Activated CD4-positive, CD25-positive, alpha-beta regulatory T cell treated with anti-CD3 and anti-CD28 coated beads, Interleukin-2, amount 50 U/mL, for 24 hours (primary cell): ENCODE data around the gene NPLOC4.

Experiments used
- ATAC-seq, 2 donors: fragments of 150-1000 bp; cut with Tn5 transposase; one replicate each; pipeline ENCODE4 v1.10.0; 2021; ENCODE audit warnings: mild to moderate bottlenecking in 1 of 2, moderate library complexity in 1 of 2

NPLOC4 gene

DNA sequence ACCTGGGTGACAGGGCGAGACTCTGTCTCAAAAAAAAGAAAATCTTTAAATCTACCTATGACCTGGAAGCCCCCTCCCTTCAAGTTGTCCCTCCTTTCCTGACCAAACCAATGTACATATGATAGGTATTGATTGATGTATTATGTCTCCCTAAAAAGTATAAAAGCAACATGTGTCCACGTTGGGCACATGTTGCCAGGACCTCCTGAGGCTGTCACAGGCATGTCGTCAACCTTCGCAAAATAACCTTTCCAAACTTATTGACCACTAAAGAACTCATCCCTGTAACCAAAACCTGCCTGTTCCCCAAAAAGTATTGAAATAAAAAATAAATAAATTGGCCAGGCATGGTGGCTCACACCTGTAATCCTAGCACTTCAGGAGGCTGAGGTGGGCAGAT, 25.1 kb upstream of the NPLOC4 start:
- ATAC-seq, result no peak

DNA sequence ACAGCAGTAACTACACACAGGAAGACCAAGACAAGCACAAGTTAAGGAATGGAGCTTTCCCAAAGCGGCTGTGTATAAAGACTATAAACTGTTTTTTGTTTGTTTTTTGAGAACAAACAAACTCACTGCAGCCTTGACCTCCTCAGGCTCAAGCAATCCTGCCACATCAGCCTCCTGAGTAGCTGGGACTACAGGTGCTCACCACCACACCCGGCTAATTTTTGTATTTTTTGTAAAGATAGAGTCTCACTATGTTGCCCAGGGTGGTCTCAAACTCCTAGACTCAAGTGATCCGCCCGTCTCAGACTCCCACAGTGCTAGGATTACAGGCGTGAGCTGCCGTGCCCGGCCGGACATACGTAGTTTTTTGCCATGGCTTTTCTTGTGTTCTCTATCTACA, 23.5 kb upstream of the NPLOC4 start:
- ATAC-seq, result no peak

DNA sequence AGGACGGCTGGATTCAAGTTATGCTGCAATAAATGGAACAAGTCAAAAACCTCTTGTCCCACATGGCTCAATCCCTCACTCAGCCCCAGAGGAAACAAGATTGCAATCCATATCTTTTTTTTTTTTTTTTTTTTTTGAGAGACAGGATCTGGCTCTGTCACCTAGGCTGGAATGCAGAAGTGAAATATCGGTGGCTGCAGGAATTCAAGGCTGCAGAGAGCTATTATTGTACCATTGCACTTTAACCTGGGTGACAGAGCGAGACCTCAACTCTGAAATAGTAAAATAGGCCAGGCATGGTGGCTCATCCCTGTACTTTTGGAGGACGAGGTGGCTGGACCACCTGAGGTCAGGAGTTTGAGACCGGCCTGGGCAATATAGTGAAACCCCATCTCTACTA, 22.1 kb upstream of the NPLOC4 start:
- no peak for ATAC-seq

DNA sequence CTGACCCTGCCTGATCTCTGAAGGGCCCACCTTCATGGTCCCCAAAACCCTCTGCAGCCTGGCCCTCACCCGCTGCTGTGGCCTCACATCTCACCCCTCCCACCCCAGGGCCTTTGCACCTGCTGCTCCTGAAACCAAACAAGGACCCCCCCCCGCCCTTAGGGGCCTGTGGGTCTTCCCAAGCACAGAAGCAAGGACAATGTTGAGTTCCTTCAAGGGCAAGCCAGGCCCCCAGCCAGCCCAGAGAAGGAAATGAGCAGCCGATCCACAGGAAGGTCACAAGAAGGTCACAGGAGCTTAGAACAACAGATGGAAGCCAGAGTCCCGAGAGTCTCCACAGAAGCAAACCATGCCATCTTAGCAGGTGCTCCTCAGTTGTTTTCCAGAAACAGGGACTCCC, 19.9 kb upstream of the NPLOC4 start:
- ATAC-seq, result no peak

DNA sequence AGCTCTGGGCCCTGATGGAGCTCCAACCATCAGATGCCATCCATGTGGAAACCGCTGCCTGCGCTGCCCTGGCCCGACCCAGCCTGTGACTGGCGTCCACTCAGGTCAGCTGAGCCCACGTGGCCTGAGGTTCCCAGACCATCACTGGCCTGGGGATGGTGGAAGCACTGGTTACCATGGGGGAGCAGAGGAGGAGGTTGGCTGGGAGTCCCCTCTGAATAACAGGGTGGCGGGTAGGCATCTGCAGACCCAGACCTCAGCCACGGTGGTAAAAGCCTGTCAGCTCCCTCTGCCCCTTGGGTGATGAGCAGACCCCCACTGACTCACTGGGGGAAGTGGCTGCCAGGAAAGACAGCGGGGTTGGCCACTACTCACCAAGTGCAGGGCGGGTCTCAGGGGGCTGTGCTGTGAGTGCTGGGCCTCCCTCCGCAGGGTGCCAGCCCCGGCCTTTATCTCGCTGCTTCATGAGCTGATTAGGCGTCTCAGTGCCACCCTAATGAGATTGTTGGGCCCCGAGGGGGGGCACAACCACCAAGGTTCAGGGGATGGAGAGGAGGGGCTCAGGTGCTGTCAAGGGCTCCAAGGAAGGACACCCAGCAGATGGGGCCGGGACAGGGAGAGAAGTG, 19.3 kb upstream of the NPLOC4 start, which contains the start of gene PDE6G:
TSS of gene PDE6G (minus strand) at position 425 of the 626 bp plus-strand sequence. CDS start 3,237 bp downstream, outside the sequence.
- ATAC-seq, result no peak

DNA sequence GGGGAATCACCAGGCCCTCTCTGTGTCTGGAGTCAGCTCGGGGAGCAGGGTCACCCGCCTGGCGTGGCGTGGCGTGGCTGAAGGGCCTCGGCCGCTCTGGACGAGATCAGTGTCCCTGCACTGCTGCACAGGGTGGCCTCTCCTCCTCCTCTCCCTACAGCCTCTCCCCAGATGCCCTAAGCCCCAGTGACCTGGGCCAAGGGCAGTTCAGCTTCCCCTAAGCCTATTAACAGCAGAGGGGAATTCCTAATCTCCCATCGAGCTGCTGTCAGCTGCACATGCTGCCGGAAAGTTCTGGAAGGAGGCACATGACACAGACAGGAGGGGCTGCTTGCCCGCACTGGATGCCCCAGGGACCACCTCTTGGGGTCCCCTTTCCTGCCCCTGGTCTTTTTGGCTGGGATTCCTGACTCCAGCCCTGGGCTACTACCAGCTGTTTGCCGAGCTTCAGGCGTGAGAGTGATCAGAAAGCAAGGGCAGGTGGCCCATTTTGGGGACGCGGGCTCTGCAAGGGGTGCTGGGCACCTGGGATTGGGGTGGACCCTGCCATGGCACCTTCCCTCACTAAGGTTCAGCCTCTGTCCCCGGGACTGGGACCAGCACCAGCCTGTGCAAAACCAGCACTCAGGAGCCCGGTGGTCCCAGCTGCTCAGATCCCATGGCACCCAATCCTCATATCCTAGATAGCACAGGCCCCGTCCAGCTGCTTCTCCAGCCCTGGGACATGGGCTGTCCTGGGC, 18.6 kb upstream of the NPLOC4 start:
- no peak for ATAC-seq

DNA sequence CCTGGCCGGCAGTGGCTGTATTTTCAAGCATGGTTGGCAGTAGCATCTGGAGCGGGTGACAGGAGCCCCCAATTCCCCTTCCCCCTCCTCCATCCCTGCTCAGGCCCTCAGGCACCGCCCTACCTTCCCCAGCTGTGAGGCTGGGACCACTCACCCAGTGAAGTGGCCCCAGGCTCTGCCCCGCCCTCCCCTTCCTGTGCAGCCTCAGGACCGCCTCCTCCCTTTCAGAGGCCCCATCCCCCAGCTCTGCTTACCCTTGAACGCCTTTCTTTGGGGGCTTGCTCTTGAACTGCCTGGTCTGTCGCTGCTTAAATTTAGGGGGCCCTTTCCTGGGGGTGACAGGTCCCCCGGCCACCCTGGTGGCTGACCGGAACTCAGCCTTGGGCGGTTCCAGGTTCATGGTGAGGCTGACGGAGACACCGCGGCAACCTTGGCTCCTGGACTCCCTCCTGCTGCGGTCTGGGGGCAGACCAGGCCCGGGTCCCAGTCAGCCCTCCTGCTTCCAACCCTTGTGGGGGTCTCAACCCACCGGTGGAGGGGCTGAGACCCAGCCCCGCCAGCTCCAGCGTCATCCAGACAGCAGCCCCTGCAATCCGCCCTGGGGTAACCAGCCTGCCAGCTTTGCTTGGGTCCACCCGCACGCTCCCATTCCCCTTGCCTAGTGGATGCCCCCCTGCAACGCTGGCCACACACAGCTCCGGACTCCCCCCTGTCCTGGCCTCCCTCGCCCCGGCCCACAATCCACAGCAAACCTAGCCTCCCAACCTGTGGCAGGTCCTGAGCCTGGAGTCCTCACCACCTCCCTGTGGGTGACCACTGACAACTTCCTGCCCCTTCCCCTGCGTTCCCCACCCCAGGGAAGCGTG, 16.2 kb upstream of the NPLOC4 start:
- peak; percentile 28 to 38 for ATAC-seq

DNA sequence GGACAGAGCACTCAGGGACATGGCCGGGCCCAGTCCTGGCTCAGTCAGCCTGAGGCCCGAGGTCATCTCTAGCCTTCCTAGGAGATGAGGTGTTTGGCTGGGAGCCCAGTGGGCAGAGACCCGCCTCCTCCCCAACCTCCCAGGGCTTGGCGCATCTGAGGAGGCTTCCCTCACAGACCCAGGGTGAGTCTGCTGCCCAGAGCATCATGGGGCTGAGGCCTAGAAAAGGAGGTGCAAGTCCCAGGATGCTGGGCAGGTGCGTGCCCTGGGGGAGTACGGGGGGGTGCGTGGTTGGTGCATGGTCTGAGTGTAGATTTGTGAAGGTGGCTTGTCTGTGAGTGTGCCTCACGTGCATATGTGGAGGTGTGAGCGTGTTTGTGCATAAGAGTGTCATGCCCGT, 14.8 kb upstream of the NPLOC4 start:
- ATAC-seq, result no peak

DNA sequence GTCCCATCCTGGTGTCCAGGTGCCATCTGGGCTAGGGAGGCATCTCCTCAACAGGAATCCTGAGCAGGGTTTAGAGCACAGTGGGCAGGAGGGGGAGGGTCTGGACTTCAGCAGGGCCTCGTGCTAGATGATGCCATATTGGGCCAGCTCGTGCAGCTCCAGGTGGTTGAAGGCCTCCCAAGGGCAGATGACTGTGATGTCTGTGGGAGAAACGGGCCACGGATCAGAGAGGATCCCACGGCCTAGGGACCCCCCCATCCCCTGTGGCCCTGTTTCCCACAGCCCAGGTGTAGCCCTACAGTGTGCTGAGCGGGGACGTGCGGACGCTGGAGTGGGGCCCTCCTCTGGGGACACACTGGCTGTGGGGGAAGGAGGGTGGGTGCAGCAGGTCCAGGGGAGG, 14.0 kb upstream of the NPLOC4 start:
- ATAC-seq, result no peak

DNA sequence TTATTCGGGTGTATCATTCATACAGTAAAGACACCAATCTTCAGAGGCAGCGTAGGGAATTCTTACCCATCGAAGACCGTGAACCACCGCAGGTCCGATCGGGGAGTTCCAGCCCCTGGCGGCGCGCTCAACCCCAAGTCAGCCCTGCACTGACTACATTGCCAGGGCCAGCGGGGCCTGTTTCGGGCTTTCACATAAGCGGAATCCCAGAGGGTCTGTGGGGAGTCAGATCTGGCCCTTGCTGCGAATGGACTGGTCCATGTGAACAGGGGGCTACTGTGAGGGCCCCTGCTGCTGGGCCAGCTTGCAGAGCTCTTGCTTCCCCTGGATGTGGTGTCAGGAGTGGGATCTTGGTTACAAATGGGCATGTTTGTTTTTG, 11.8 kb upstream of the NPLOC4 start:
- no peak for ATAC-seq

DNA sequence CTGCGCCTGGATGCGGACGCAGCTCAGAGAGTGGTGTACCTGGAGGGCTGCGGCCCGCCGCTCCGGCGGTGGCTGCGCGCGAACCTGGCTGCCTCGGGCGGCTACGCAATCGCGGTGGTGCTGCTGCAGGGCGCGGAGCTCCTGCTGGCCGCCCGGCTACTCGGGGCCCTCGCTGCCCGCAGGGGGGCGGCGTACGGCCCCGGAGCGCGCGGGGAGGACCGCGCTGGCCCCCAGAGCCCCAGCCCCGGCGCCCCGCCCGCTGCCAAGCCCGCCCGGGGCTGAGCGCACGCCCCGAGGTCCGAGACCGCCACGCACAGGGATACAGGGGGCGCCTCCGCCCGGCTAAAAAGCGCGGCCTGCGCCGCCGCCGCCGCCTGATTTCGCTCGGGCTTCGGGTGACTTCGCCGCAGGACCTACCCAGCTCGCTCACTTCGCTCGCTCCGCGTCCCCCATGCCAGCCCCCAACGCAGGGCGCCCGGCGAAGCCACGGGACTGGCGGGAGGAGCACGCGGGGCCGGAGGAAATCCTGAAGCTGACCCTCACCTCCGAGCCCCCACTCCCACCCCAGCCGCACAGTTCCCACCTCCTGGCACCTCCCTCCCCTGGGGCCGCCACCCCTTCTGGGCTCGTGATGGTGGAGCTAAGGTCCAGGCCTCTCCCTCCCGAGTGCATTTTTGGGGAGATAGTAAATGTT, 11.2 kb upstream of the NPLOC4 start:
- ATAC-seq, result no peak

DNA sequence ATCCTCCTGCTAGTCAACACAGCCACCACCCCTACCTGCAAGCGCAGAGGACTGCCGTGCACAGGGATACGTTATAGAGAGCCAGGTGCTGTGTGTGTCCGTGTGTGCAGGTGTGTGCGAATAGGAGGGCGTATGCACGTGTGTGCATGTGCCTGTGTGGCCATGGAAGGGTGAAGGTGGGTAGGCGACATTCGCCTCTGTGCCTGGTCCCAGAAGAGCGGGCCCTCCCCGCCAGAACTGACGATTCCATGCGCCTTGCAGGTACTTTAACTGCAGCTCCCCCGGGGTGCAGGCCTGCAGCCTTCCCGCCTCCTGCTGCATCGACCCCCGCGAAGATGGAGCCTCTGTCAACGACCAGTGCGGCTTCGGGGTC, 10.7 kb upstream of the NPLOC4 start:
- no peak for ATAC-seq

DNA sequence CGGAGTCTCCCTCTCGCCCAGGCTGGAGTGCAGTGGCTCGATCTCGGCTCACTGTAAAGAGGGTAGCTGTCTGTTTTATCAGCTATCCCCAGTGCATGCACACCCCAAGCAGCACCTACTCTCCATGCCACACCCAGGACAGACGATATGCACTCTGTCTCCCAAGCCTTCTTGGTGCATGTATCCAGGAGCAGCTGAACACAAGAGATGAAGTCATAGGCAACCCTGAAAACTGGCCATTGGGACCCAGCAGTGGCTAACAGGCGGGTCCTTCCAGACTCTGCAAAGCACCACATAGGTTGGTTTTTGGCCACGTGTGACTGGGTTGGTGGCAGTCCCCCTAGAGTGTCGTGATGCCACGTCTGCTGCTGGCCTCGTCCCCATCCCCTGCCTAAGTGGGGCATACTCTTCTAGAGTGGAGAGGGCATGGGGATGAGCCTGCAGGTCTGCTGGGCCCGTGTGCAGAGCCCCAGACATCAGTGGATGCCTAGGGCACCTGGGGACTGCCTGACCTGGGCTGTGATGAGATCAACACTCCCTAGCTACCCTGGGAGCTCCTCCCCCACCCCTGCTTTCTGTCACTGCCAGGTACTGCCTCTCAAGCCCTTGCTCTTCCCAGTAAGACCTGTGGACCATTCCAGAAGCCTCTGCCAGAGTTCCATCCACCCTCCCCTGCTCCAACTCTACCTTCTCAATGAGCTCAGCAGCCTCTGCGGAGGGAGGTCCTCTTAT, 10.1 kb upstream of the NPLOC4 start:
- no peak for ATAC-seq

DNA sequence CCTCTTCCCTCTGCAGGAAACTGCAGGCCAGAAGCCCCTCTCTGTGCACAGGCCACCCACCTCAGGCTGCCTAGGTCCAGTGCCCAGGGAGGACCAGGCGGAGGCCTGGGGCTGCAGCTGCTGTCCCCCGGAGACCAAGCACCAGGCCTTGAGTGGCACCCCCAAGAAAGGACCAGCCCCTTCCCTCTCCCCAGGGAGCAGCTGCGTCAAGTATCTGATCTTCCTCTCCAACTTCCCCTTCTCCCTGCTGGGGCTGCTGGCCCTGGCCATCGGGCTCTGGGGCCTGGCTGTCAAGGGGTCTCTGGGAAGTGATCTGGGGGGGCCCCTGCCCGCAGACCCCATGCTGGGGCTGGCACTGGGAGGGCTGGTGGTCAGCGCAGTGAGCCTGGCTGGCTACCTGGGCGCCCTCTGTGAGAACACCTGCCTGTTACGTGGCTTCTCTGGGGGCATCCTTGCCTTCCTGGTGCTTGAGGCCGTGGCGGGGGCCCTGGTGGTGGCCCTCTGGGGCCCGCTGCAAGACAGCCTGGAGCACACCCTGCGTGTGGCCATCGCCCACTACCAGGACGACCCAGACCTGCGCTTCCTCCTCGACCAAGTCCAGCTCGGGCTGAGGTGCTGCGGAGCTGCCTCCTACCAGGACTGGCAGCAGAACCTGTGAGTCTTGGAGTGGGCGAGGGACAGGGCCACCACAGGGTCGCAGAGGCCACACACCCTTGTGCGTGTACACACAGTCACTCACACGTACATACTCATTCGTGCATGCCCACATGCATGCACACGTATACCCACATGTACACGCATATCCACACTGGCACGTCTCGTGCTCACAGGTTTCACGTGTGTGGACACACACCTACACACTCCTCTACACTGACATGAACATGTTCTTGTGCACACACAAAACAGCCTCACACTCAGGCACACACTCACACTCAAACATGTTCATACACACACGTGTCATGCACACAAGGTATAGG, 8.4 kb upstream of the NPLOC4 start:
- ATAC-seq, result no peak

DNA sequence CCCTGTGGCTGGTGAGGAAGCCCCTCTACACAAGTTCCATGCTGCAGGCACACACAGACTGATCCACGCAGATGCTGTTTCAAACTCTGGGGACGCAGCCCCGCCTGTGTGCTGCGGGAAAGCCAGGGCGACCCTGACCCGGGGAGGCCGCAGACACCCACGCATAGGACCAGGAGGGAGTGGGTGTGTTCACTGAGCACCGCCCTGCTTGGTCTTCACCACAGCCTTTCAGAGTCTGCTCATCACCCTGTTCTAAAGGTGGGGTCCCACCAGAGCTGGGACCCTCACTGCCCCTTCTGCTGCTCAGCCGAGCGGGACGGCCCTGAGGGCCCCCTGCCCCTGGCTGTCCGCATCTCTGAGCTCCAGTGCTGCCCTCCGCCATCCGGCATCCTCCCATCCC, 7.6 kb upstream of the NPLOC4 start:
- ATAC-seq, result no peak

DNA sequence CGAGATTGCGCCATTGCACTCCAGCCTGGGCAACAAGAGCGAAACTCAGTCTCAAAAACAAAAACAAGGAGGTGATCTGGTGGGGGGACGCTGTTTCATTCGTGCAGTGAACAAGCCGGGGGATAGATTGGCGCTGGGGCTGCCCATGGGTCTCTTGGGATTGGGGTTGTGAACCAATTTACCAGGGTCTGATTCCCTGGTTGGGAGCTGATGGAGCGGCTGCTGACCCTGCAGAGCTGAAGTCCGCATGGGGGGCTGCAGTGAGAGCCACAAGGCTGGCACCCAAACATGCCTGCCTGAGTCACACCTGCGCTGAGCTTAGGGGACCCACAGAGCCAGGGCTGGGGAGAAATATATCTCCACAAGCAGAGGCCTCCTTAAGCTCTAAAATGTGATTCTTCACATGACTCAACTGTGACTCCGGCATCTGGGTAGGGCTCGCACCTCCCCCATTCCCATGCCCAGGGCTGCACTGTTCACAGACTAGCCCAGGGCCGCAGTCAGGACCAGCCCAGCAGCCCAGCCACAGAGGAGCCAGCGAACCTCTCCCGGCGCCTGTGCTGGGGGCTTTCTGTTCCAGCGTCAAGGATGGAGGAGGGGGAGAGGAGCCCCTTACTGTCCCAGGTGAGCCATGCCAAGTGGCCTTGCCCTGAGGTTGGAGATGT, 5.0 kb upstream of the NPLOC4 start:
- ATAC-seq, result no peak

DNA sequence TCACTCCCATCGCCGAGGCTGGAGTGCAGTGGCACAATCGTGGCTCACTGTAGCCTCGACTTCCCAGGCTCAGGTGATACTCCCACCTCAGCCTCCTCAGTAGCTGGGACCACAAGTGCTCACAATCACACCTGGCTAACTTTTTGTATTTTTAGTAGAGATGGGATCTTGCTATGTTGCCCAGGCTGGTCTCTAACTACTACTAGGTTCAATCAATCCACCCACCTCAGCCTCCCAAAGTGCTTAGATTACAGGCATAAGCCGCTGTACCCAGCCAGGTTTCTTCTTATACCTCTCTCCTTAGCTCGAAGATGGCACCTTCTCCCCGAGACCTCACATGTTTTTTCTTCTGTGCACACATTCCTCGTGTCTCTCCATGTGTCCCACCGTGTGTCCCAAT, 3.1 kb upstream of the NPLOC4 start:
- no peak for ATAC-seq

DNA sequence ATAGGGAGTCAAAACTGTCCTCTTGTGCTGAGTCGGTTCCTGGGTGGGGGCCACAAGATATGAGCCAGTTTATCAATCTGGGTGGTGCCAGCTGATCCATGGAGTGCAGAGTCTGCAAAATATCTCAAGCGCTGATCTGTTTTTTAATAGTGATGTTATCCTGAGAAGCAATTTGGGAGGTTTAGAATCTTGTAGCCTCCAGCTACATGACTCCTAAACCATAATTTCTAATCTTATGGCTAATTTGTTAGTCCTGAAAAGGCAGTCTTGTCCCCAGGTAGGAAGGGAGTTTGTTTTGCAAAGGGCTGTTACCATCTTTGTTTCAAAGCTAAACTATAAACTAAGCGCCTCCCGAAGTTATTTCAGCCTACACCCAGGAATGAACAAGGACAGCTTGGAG, 1.8 kb upstream of the NPLOC4 start:
- ATAC-seq, result no peak

DNA sequence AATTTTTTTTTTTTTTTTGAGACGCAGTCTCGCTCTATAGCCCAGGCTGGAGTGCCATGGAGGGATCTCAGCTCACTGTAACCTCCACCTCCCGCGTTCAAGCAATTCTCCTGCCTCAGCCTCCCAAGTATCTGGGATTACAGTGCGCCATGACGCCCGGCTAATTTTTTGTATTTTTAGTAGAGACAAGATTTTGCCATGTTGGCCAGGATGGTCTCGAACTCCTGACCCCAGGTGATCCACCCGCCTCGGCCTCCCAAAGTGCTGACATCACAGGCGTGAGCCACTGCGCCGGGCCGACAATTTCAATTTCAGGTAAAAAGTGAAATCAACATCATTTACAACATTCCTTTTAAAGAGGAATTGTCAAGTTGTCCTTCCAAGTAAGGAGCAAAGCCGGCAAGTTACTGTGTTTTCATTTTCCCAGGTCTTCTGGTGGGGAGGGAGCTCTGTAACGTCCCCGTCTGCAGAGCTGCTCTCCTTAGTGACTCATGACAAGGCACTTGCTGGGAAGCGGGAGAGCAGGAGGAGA, 873 bp downstream of the NPLOC4 start:
- ATAC-seq, result peak; percentile 6 to 10

DNA sequence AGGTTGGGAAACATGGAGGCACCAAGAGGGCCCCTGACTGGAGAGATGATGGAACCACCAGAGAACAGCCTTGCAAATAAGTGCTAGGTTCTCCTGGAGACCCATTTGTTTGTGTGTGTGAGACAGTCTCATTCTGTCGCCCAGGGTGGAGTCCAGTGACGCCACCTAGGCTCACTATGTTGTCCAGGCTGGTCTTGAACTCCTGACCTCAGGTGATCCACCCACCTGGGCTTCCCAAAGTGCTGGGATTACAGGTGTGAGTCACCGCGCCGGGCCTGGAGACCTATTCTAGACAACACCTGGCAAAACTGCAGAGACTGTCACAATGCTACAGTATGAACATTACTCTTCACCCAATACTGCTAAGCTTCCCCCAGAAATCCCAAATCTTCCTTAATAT, 1.5 kb downstream of the NPLOC4 start:
- no peak for ATAC-seq
